H7 (cell line): ENCODE measurements around the gene HAGHL. TPM values are rescaled to one million over a fixed set of nuclear protein-coding genes. Genes with fewer than 3 reads are reported as not detected.
A peak's percentile ranks its signal among the peaks of the same experiment; 100 is the strongest.

Experiments used
- DNase-seq: peaks from one replicate; pipeline ENCODE4 v3.0.0; 2012
- H3K27me3 ChIP-seq: 2 replicates; pipeline ENCODE4 v1.6.0; 2011; ENCODE audit warnings: mild to moderate bottlenecking, low read length; ENCODE audit not compliant: control insufficient read depth, insufficient read depth
- H3K36me3 ChIP-seq: replicated peaks from 2 replicates; pipeline ENCODE4 v1.5.1; 2011; ENCODE audit warnings: low read length; ENCODE audit not compliant: control insufficient read depth, insufficient read depth
- H3K4me3 ChIP-seq: 2 replicates; pipeline ENCODE4 v1.5.1; 2011; ENCODE audit warnings: low read depth, mild to moderate bottlenecking, control low read depth, low read length, moderate library complexity; ENCODE audit not compliant: insufficient read depth
- total RNA-seq: library from RNA; depleted of rRNA; stranded (reverse); fragments of >200 nt; shearing (Covaris generic); gene quantifications from 2 replicates; pipeline ENCODE4 v1.2.3, GENCODE V29; 2014; rRNA removed

HAGHL gene, protein sequence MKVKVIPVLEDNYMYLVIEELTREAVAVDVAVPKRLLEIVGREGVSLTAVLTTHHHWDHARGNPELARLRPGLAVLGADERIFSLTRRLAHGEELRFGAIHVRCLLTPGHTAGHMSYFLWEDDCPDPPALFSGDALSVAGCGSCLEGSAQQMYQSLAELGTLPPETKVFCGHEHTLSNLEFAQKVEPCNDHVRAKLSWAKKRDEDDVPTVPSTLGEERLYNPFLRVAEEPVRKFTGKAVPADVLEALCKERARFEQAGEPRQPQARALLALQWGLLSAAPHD
- 26.6 and 33.1 TPM in 2 replicates for total RNA-seq

DNA sequence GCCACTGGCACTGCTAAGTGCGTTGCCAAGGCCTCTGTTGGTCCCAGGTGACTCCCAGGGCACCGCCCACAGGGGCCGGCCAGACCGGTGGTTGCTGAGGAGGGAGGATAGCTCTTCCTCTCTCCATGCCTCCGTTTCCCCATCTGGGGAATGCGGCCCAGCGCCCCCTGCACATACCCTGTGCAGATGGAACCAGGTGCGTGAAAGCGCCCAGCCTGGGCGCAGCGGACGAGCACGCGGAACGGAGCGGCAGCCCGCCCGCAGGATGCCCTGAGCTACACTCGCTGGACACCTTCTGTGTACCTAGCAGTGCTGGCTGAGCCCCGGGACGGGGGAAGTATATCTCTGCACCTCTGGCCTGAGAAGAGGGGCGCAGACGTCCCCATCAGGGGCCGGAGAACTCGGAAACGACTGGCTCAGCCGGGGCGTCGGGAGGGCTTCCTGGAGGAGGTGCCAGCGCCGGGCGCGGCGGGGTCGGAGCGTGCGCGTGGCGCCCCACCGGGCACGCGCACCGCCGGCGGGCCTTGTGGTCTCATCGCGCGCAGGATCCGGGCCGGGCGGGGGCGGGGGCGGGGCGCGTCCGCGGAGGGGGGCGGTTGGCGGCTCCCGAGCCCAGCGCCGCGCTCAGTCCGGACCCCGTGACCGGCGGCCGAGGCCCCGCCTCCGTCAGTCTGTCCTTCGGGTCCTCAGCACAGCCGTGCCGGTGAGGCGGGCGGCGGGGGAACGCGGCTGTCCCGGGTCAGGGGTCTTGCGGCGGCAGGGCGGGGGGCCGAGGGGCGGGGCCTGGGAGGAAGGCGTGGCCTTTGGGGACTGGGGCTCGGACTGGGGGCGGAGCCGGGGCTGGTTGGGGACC, at the start of gene HAGHL, which contains the start of gene CCDC78:
HAGHL (plus strand) TSS at position 669 of the 853 bp plus-strand sequence. CDS start 404 bp downstream, outside the sequence.
CCDC78 (minus strand) TSS at position 6 of the 853 bp plus-strand sequence. CDS start 76 bp downstream, outside the sequence.
- Histone ChIP-seq H3K36me3 (0 out of 2 replicates have a peak, but pooled peaks cover 1% of the 10 kb centered on the region), H3K27me3 (peaks cover 20% of the 10 kb centered on the region), H3K4me3 (peak within 1 kb of the TSS; percentile 71)
- peak; percentile 98 for DNase-seq

DNA sequence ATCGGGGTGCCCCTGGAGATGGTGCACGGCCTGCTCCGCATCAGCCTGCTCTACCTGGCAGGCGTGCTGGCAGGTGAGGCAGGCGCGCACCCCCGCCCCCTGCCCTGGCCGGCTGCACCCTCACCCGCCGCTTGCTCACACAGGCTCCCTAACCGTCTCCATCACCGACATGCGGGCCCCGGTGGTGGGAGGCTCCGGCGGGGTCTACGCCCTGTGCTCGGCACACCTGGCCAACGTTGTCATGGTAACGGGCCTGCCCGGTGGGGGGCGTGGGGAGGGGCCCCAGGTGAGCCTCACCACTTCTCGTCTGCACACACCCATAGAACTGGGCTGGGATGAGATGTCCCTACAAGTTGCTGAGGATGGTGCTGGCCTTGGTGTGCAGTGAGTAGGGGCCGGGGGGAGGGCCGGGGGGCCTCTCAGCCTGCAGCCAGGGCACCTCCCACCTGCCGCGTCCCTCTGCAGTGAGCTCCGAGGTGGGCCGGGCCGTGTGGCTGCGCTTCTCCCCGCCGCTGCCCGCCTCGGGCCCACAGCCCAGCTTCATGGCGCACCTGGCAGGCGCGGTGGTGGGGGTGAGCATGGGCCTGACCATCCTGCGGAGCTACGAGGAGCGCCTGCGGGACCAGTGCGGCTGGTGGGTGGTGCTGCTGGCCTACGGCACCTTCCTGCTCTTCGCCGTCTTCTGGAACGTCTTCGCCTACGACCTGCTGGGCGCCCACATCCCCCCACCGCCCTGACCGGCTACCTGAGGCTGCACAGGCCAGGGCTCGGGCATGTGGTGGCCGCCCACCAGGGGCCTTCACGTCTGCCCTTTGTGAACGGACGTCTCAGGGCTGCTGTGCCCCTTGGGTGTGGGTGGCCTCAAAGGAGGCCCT, 49.4 kb upstream of the HAGHL start:
- Histone ChIP-seq H3K4me3 (no peak overlapping the region), H3K27me3 (no peaks in the 10 kb centered on the region), H3K36me3 (peaks cover 13% of the 10 kb centered on the region)
- peak; percentile 89 for DNase-seq

DNA sequence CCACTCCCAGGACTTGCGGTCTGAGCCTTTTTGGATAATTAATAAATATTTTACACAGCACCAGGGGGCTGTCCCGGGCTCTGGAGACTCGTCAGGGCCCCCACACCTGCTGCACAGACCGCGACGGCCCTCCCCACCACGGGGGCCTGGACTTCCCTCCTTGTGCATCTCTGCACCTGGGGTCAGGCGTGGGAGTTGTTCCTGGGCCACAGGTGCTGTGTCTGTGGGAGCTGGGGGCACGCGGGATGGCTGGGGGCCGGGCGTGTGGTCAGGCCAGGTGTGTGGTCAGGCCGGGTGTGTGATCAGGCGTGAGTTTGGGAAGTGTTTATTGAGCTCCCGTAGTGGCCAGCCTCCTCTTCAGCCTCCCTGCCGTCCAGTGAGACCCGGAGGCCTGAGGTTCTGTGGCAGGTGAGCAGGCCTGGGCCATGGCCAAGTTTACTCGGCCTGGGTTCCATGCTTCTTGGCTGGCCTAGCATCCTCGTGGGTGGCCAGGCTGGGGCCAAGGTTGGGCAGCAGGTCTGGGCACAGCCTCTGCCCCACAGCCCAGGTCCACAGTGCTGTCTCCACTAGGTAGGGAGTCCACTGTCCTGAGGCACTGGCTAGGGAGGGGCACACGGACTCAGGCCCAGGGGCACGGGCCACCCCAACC, 48.6 kb upstream of the HAGHL start:
- Histone ChIP-seq H3K4me3 (no peak overlapping the region), H3K36me3 (peaks cover 11% of the 10 kb centered on the region), H3K27me3 (no peaks in the 10 kb centered on the region)
- DNase-seq = no peak

DNA sequence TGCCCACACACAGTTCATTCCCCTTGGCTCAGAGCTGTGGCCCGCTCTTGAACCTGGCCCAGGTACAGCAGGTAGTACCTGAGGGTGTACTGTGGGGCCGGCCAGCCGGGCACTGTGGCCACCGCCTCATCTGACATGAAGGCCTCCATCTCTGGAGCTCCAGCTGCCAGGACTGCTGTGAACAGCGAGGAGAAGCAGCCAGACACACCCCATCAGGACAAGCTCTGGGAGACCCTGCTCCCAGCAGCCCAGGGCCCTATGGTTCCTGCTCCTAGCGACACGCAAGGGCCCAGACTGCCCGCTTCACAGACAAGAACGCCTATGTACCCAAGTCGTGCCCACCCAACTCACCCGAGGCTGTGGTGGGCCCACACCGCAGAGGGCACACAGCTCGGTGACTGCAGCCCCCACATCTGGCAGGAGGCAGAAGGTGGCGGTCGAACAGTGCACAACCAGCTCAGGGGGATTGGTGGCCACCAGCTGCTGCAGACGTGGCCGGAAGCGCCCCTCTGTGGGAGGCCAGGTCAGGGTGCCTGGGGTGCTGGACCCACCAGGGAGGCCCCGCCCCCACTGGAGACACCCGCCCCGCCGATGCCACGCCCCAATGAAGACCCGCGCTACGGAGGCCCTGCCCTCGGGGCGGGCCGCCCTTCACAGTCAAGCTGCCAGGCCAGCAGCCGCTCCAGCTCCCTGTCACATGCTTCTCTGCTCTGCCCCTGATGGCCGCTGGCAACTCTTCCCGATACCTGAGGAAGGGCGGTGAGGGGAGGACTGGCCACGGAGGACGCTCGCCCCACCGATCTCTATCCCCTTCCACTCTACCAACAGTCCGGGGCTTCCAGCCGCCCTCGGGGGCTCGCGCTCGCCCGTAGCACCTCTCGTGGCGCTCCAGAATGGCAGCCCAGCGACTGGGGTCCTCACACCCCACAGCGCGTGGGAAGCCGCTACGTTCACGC, 47.8 kb upstream of the HAGHL start:
- peak overlapping the region; percentile 65 for H3K4me3 ChIP-seq
- peak; percentile 91 for DNase-seq
- H3K27me3 ChIP-seq = no peaks in the 10 kb centered on the region
- peaks cover 11% of the 10 kb centered on the region for H3K36me3 ChIP-seq

DNA sequence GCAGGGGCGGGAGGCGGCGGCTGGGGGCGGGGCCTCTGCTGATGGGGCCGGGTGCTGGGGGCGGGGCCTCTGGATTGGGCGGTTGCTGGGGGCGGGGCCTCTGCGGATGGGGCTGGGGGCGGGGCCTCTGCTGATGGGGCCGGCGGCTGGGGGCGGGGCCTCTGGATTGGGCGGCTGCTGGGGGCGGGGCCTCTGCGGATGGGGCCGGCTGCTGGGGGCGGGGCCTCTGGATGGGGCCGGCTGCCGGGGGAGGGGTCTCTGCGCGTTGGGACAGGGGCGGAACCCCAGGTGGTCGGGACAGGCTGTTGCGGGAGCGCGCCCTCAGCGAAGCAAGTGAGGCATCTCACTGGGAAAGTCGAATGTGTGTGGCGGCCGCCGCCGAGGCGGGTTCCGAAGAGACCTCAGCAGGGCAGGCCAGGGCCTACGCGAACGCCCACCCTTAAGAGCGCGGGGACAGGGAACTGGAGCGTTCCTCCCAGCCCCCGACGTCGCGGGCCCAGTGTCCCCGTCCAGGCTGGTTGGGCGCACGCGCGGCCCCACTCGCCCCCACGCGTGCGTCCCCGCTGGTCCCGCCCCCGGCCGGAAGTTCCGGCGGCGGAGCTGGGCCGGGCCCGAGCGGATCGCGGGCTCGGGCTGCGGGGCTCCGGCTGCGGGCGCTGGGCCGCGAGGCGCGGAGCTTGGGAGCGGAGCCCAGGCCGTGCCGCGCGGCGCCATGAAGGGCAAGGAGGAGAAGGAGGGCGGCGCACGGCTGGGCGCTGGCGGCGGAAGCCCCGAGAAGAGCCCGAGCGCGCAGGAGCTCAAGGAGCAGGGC, 46.9 kb upstream of the HAGHL start, which contains the start of gene STUB1:
STUB1 (plus strand) TSS at position 597 of the 811 bp plus-strand sequence; CDS start at position 713, 116 bp downstream.
- H3K36me3 ChIP-seq = peaks cover 11% of the 10 kb centered on the region
- peak within 1 kb of the TSS; percentile 90 for H3K4me3 ChIP-seq
- DNase-seq = peak; percentile 99
- no peaks in the 10 kb centered on the region for H3K27me3 ChIP-seq

DNA sequence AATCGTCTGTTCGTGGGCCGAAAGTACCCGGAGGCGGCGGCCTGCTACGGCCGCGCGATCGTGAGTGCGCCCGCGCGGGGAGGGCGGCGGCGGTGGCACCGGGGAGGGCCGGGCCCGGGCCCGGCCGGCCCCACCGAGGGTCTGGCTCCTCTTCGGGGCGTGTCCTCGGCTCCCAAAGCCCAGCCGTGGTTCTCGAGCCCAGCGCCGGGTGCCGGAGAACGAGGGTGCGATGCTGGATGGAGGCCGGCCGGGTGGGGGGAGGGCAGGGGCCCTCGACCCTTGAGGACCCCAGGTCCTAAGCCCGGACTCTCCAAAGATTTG, 46.3 kb upstream of the HAGHL start:
- Histone ChIP-seq H3K27me3 (no peaks in the 10 kb centered on the region), H3K4me3 (peak overlapping the region; percentile 90), H3K36me3 (peaks cover 11% of the 10 kb centered on the region)
- peak; percentile 73 for DNase-seq

DNA sequence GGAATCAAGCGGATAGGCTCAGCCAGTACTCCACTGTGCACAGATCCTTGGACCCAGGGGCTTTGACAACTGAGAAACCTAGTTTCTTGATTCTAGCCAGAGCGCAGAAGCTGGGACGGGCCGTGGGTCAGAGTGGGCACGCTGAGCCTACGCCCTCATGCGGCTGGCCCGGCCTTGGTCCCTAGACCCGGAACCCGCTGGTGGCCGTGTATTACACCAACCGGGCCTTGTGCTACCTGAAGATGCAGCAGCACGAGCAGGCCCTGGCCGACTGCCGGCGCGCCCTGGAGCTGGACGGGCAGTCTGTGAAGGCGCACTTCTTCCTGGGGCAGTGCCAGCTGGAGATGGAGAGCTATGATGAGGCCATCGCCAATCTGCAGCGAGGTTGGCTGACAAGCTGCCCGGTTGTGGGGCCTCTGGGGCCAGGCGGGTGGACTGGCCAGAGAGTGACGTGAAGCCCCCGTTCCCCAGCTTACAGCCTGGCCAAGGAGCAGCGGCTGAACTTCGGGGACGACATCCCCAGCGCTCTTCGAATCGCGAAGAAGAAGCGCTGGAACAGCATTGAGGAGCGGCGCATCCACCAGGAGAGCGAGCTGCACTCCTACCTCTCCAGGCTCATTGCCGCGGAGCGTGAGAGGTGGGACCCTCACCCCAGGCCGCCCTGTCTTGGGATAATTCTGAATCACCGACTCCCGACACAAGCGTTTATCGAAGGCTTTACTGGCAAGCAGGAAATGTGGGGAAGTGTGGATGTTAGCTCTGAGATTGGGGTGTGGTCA, 45.8 kb upstream of the HAGHL start:
- DNase-seq = peak; percentile 73
- peaks cover 11% of the 10 kb centered on the region for H3K36me3 ChIP-seq
- peak overlapping the region; percentile 90 for H3K4me3 ChIP-seq
- H3K27me3 ChIP-seq = no peaks in the 10 kb centered on the region

DNA sequence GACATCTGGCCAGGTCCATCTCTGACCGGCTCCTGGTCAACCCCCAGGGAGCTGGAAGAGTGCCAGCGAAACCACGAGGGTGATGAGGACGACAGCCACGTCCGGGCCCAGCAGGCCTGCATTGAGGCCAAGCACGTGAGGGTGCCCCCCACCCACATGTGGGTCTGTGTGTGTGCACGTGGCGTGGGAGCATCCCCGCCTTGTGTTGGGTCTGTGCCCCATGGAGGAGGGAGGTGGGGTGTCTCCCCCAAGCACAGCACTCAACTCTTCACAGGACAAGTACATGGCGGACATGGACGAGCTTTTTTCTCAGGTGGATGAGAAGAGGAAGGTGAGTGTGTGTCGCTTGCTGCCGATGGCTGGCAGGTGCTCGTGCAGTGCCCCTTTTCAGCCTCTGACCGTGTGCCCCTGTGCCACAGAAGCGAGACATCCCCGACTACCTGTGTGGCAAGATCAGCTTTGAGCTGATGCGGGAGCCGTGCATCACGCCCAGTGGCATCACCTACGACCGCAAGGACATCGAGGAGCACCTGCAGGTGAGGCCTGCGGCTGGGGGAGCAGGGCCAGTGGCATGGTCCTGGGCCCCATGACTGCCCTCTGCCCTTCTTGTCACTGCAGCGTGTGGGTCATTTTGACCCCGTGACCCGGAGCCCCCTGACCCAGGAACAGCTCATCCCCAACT, 45.0 kb upstream of the HAGHL start:
- no peak overlapping the region for H3K4me3 ChIP-seq
- H3K36me3 ChIP-seq = peaks cover 11% of the 10 kb centered on the region
- DNase-seq = no peak
- H3K27me3 ChIP-seq = no peaks in the 10 kb centered on the region

DNA sequence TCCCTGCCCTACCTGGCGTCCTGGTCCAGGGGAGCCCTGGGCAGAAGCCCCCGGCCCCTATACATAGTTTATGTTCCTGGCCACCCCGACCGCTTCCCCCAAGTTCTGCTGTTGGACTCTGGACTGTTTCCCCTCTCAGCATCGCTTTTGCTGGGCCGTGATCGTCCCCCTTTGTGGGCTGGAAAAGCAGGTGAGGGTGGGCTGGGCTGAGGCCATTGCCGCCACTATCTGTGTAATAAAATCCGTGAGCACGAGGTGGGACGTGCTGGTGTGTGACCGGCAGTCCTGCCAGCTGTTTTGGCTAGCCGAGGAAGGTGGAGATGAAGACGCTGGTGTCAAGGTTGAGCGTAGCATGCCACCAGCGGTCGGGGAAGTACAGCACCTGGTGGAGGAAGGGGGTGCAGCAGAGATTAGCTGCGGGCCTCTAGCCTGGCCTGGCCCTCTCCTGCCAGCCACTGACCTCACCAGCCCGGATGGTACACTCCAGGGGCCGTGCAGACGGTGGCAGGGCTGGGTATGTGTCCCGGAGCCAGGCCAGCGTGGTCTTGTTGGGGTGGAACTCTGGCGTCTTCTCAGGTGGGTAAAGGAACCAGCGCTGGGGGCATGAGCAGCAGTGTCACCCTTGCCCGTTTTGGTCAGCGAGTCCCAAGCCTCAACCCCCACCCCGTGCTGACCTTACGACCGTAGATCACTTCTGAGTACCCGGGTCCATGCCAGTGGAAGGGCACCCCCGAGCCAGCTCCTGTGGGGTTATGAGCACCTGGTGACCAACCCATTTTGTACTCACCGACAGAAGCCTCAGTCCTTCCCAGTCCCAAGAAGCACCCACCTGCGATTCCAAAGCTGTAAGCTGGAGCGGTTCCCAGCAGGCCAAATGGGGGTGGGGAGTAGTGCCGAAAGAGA, 44.2 kb upstream of the HAGHL start:
- Histone ChIP-seq H3K27me3 (no peaks in the 10 kb centered on the region), H3K4me3 (peak overlapping the region; percentile 87), H3K36me3 (peaks cover 11% of the 10 kb centered on the region)
- peak; percentile 57 for DNase-seq

DNA sequence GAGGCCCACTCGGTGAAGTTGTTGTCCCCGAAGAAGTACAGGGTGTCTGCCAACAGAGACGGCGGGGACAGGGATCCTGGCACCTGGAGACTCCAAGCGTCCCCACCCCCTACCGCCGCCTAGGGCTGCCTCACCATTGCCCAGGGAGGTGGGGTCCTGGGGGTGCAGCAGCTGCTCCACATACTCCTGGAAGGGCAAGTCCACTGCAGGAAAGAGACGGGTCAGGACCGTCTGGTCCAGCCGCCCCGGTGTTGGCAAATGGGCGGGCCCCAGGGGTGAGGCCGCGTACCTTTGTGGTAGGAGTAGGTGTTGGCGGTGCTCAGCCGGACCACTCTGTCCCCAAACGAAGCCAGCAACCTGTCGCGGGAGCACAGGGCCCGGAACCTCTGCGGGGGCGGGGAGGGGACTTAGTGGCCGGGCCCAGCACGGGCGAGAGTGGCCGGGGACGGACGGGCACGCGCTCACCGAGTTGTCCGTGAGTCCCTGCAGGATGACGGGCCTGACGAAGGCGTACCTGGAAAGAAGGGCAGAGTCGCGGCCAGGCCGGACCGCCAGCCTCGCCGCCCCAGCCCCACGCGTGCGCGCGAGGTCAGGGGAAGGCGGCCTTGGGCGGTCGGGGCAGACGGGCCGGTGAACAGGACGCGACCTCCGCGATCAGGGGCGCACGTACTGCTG, 43.4 kb upstream of the HAGHL start:
- Histone ChIP-seq H3K4me3 (peak overlapping the region; percentile 87), H3K27me3 (no peaks in the 10 kb centered on the region), H3K36me3 (peaks cover 11% of the 10 kb centered on the region)
- DNase-seq = peak; percentile 77
